GM19328 (cell line): ENCODE measurements around the gene DDX52.
A peak's percentile ranks its signal among the peaks of the same experiment; 100 is the strongest.
"Not testable (repeated sequence)": the region's sequence is repeated elsewhere in the genome, so short reads cannot be mapped to it uniquely, and the experiment has no call there.

Experiments used
- ATAC-seq: cut with Tn5 transposase; IDR thresholded peaks from one replicate; pipeline ENCODE4 v1.9.1; 2021; ENCODE audit warnings: mild to moderate bottlenecking, moderate library complexity; ENCODE audit not compliant: unreplicated experiment

The DDX52 gene

GRCh38 chr17:37651849-37652248 is 8.6 kb upstream of the DDX52 start:
- no peak for ATAC-seq

- ATAC-seq: no peak
Observed at GRCh38 chr17:37650419-37651003, 7.3 kb upstream of the DDX52 start.

GRCh38 chr17:37648555-37648954 is 5.3 kb upstream of the DDX52 start:
- ATAC-seq: no peak

GRCh38 chr17:37647856-37648255 is 4.6 kb upstream of the DDX52 start:
- no peak for ATAC-seq

DNA sequence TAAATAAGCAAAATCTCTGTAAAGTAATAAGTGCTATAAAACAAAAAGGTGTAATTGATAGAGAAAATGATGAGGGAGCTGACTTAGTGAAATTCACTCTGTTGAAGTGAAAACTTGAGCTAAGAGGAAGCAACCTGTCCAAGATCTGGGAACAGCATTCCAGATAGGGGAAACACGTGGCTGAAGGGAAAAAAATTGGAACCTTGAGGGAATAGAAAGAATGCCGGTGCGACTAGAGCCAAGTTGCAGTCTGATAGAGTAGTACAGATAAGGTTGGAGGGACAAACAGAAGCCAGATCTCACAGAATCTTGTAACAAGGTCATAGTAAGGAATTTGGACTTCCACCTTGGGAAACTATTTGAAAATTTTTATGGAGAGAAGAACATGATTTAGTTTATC is 623 bp upstream of the DDX52 start:
- no peak for ATAC-seq

DNA sequence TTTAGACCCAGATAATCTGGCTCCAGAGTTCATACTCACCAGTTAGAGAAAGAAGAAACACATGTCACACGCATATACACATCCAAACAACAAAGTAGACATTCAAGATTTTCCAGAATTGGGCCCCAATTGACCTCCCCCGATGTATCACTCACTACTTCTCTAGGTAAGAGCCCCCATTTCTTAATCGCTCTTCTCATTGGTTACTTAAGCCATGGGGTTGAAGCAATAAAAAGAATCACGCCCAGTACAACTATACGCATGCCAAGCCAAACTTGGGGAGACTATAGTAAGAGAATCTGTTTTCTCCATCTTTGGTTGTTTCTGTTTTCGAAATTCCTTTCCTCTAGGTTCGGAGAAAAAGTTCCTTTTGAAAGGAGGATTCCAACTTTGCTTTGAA is 565 bp downstream of the DDX52 start:
- ATAC-seq: no peak

DNA sequence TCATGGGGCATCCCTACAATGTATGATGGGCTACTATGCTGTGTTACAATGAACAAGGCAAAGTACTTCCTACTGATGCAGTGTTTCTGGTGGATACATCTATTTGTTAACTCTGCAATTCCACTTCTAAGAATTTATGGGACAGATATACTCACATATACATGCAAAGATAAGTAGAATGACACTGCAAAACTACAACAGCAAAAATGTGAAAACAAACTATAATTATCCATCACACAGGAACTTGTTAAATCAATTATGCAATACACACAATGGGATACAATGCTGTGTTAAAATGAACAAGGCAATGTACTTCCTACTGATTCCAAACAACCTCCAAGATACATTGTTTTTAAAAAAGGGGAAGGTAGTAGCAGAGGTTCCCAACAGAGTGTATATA is 3.2 kb downstream of the DDX52 start:
- no peak for ATAC-seq

GRCh38 chr17:37637956-37638355 is 5.3 kb downstream of the DDX52 start:
- no peak for ATAC-seq

GRCh38 chr17:37616430-37616829 is 26.8 kb downstream of the DDX52 start:
- ATAC-seq: not testable (repeated sequence)

- no peak for ATAC-seq
Observed at GRCh38 chr17:37614823-37615222, 28.4 kb downstream of the DDX52 start.

GRCh38 chr17:37614391-37614790 is 28.9 kb downstream of the DDX52 start:
- no peak for ATAC-seq

GRCh38 chr17:37610971-37611370 is 32.3 kb downstream of the DDX52 start:
- no peak for ATAC-seq

DNA sequence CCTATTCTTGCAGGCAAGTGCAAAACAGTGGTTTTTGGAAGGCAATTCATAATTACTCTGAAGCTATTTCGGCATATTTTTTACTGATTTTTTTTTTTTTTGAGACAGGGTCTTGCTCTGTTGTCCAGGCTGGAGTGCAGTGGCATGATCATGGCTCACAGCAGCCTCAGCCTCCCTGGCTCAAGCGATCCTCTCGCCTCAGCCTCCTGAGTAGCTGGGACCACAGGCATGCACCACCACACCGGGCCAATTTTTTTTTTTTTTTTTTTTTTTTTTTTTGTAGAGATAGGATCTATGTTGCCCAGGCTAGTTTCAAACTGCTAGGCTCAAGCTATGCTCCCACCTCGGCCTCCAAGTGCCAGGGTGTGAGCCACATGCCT is 33.2 kb downstream of the DDX52 start:
- not testable (repeated sequence) for ATAC-seq

DNA sequence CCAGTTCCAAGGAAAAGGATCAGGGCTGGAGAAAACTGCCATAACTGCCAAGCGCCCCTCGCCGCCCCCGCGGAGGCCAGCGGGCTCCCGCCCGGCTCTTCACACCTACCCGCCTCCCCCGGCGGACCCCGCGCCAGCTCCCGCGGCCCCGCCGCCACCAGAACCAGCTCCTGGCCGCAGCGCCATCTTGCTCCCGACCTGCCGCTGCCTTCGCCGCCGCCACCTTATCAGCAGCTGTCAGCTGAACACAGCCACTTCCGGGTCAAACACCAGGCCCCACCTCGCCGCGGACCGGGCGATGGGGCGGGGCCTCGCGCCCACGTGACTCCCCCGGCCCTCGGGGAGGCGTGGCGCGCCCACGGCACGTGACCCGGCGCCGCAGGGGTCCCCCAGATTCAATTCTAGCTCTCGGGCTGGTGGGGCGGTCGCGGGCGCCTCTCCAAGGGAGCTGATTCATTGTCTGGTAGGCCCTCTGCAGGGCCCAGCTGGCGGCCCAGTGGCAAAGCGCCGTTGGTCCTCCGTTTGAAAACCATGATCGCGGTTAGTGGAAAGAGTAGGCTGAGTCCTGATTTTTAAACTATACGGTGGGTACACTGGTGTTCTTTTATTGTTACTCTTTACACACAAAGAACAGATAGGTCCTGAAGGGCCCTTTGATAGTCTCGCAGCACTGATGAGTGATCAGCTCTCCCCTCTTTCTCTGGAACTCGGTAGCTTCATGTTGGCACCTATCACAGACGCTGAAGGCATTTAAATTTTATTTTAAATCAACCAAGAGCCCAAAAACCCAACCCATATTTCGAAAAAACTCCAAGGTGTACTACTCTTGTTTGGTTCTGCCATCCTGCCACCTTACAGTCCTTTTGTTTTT is 33.8 kb downstream of the DDX52 start, which contains the start of gene SYNRG:
Gene SYNRG (minus strand): TSS at position 249 of the 871 bp plus-strand sequence. CDS start 63 bp downstream, at position 186.
- peak; percentile 82 for ATAC-seq

DNA sequence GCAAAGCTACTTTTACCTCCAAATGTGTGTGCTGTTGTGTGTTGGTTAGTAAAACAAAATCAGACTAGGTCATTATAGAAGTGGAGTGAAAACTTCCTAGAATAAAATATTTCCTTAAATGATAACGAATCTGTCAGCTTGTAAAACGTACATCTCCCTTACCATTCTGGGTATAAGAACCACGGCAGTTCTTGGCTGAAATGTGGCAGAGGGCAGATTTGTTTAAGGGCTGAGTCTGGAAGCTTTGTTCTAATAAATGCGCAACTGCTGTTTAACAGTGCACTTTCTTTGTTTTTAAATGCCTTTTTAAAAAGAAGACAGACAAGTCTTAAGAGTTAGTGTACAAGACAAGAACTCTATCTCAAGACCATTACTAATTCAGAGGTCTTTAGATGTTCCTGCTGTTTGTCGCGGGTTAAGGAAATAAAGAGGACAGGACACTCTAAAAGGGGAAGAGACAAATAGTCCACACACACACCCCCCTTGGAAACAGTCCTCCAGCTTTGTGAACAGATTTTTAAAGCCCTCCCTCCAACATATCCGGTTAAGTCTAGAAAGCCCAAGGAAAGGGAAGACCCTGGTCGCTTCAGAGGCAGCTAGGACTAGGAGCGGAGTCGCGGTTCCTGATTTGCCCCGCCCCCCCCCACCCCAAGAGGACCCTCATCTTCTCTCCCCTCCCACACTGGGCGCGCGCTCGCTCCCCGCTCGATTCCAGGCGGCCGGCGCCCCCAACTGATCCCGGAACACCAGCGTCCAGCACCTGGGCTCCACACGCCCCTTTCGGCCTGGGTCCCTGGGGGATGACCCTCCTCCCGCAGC is 34.7 kb downstream of the DDX52 start:
- ATAC-seq: peak; percentile 16

- ATAC-seq: no peak
Observed at GRCh38 chr17:37607637-37608331, 35.5 kb downstream of the DDX52 start.

- ATAC-seq: no peak
Observed at GRCh38 chr17:37605813-37606505, 37.3 kb downstream of the DDX52 start.

DNA sequence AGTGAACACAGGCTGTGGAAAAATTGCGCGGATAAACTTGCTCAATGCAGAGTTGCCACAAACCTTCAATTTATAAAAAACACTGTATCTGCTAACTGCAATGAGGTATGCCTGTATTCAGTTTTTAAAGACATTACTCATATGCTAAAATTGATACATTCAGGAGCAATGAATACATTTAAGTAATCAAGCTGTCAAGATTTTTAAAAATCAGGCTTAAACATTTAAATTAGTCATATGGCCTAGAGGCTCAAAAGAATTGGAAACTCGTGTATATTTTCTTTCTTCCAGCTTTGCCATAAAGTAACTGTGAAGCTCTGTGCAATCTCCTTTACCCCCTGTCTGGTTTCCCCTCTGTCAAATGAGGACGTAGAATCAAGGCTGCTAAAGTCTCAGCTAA is 38.2 kb downstream of the DDX52 start:
- ATAC-seq: no peak

GRCh38 chr17:37604556-37604955 is 38.7 kb downstream of the DDX52 start:
- ATAC-seq: no peak

- no peak for ATAC-seq
Observed at GRCh38 chr17:37598145-37598544, 45.1 kb downstream of the DDX52 start.
